Progenitor cell of endocrine pancreas (in vitro differentiated cells): Measurements from ENCODE around the gene IL1B. TPM values are rescaled to one million over a fixed set of nuclear protein-coding genes. Genes with fewer than 3 reads are reported as not detected.

Experiments used
- DNase-seq: peaks from one replicate; pipeline ENCODE4 v3.0.0; 2021; ENCODE audit warnings: low spot score; ENCODE audit not compliant: unreplicated experiment
- H3K27ac Mint-ChIP-seq: 2 replicates; pipeline ENCODE4 v1.8.0; 2021; ENCODE audit warnings: mild to moderate bottlenecking, moderate library complexity, mixed read lengths
- H3K27me3 Mint-ChIP-seq: 2 replicates; pipeline ENCODE4 v1.8.0; 2021; ENCODE audit warnings: mixed read lengths
- H3K36me3 Mint-ChIP-seq: 2 replicates; pipeline ENCODE4 v1.8.0; 2022; ENCODE audit warnings: mixed read lengths; ENCODE audit not compliant: insufficient read depth
- H3K4me1 Mint-ChIP-seq: 2 replicates; pipeline ENCODE4 v1.8.0; 2021; ENCODE audit warnings: low read depth, mixed read lengths
- H3K4me3 Mint-ChIP-seq: 2 replicates; pipeline ENCODE4 v1.8.0; 2021; ENCODE audit warnings: low read depth, mild to moderate bottlenecking, moderate library complexity, mixed read lengths
- H3K9me3 Mint-ChIP-seq: 2 replicates; pipeline ENCODE4 v1.8.0; 2021; ENCODE audit warnings: low read depth, mixed read lengths
- total RNA-seq: library from RNA; stranded (reverse); gene quantifications from 2 replicates; pipeline ENCODE4 v1.2.1, GENCODE V29; 2021
- TF ChIP-seq, protein P1 (sequence below): fragments of 200-600 bp; sonication (generic); IDR thresholded peaks from one replicate; pipeline ENCODE4 v1.5.0; 2021; ENCODE audit warnings: antibody characterized with exemption, mild to moderate bottlenecking; ENCODE audit not compliant: unreplicated experiment

The IL1B gene
- total RNA-seq, 1 donor from 2014 or later: not detected

DNA sequence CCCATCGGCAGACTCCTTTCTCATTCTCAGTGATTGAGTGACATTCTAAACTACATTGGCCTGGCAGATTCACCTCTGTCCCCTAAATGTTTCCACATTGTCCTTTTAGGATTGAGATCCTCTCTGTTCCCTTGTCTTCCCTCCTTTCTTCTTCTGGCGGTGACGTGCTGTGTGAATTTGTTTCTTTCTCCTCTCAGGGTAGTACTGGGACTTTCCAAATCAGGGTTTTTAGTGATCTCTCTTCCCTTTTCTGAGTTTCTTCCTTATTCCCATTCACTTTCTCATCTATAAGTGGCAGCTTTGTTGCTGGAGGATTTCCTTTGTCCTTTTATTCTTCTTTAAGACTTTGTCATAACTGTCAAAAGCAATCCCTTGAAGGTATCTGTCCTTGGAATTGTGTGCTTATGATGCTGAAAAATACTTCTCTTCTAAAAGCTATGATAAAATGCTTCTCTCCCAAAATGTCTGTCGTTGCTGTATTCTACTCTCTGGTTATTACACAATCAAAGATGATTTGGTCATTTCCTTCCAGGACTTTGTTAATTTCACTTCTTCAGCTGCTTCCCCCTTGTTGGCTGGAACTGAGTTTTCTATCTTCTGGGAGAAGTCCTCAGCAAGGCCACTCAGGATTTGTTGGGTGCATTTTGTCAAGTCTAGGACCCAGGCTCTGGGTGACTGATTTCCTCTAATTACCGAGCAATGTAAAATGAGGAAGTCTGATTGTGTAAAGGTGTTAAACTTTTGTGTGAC lies 4.9 kb upstream of the IL1B start:
- TF ChIP-seq, protein P1, sequence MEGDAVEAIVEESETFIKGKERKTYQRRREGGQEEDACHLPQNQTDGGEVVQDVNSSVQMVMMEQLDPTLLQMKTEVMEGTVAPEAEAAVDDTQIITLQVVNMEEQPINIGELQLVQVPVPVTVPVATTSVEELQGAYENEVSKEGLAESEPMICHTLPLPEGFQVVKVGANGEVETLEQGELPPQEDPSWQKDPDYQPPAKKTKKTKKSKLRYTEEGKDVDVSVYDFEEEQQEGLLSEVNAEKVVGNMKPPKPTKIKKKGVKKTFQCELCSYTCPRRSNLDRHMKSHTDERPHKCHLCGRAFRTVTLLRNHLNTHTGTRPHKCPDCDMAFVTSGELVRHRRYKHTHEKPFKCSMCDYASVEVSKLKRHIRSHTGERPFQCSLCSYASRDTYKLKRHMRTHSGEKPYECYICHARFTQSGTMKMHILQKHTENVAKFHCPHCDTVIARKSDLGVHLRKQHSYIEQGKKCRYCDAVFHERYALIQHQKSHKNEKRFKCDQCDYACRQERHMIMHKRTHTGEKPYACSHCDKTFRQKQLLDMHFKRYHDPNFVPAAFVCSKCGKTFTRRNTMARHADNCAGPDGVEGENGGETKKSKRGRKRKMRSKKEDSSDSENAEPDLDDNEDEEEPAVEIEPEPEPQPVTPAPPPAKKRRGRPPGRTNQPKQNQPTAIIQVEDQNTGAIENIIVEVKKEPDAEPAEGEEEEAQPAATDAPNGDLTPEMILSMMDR: no peak
- no peaks in the 10 kb centered on the region for H3K4me1 Mint-ChIP-seq
- H3K27me3 Mint-ChIP-seq: peaks cover 60% of the 10 kb centered on the region

DNA sequence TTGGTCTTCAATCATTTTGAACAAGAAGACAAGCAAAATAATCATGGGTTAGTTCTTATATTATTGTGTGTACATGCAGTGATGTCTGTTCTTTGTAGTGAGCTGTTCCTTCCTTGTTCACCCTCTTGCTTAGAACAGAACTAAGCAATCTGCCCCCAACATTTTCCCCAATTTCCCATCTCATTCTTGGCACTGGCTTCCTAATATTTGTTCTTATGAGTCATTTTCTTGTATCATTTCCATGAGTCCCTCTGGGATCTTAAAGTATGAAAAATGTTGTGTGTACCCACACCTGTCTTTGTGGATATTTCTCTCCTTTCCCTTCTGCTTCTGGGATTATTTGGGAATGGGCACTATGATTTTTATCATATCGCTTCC lies 3.5 kb upstream of the IL1B start:
- Mint-ChIP-seq H3K9me3 (no peaks in the 10 kb centered on the region), H3K27ac (no peak overlapping the region), H3K4me1 (no peaks in the 10 kb centered on the region), H3K4me3 (no peak overlapping the region), H3K36me3 (no peaks in the 10 kb centered on the region), H3K27me3 (peaks cover 70% of the 10 kb centered on the region)
- TF ChIP-seq, protein P1: no peak
- no peak for DNase-seq

More for the DNA sequence above, 4.9 kb upstream of the IL1B start:
- no peaks in the 10 kb centered on the region for H3K9me3 Mint-ChIP-seq
- H3K36me3 Mint-ChIP-seq: no peaks in the 10 kb centered on the region
- no peak overlapping the region for H3K4me3 Mint-ChIP-seq
- no peak overlapping the region for H3K27ac Mint-ChIP-seq
- no peak for DNase-seq

DNA sequence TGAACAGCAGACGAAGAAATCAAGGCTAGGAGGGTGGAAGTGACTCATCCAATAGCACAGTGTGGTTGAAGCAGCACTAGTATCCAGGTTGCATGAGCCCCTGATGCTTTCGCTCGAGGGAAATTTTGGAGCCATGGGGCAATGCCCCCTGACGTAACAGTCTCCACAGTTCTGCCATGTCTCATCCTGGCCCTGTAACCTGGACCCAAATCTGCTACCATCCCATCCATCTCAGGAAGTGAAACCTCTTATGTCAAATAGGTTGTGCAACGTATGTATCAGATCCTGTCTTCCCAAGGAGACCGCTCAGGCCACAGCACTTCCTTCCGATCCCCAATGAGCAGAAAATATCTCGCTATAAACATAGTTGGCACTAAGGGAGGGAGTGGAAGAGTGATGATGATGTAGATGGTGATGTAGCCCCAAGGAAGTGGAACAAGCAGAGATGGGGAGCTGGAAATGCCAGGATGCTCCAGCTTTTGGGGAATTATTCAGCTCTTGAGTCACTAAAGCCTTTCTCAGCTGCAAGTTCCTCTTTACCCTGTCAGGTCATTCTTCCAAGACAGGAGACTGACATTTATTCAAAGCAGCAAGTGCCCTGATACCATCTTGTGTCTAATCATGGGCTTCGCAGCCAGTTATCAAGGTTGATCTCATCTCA lies 3.0 kb upstream of the IL1B start:
- Mint-ChIP-seq H3K9me3 (no peaks in the 10 kb centered on the region), H3K27me3 (peaks cover 72% of the 10 kb centered on the region), H3K27ac (no peak overlapping the region), H3K4me3 (no peak overlapping the region), H3K4me1 (no peaks in the 10 kb centered on the region), H3K36me3 (no peaks in the 10 kb centered on the region)
- no peak for DNase-seq
- TF ChIP-seq, protein P1: no peak

DNA sequence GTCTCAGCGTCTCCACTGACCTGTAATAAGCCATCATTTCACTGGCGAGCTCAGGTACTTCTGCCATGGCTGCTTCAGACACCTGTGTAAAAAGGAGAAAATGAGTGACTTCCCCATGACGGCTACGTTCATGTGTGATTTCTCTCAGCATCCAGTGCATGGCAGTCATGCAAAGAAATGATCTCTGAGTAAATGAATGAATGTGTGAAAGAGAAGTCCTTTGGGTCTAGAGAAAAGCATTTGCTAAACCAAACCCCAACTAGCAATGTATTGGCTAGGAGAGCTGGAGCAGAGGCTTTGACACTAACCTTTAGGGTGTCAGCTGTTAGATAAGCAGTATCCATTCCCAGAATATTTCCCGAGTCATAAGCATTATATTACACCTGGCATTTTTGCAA lies 417 bp downstream of the IL1B start:
- H3K27me3 Mint-ChIP-seq: peaks cover 75% of the 10 kb centered on the region
- no peak for DNase-seq
- H3K9me3 Mint-ChIP-seq: no peaks in the 10 kb centered on the region
- no peaks in the 10 kb centered on the region for H3K4me1 Mint-ChIP-seq
- no peak overlapping the region for H3K4me3 Mint-ChIP-seq
- no peak overlapping the region for H3K27ac Mint-ChIP-seq
- no peaks in the 10 kb centered on the region for H3K36me3 Mint-ChIP-seq
- TF ChIP-seq, protein P1: no peak

DNA sequence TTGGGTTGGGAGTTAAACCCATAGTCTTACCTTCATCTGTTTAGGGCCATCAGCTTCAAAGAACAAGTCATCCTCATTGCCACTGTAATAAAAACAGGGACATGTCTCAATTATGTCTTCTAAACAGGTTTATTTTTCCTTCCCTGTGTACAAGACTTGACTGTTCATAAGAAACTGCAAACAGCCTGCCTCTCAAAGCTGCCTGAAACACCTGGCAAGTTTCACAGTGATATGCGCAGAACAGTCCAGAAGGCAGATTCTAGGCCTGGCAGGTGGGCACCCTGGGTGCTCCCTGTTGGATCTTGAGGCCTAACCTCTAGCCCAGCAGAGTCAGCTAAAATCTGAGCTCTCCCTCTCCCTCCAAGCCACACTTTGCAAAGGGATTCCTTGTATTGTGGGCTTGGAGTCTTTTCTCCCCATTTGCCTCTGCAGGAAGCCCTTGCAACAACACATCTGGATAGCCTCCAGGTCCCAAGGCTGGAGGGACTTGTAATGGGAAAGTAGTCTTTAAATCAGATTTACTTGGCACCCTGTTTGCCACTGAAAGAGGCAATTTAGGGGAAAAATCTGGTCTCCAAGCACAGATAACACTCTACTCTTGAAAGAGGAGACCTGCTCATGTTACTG lies 930 bp downstream of the IL1B start:
- no peak for DNase-seq
- Mint-ChIP-seq H3K4me3 (no peak overlapping the region), H3K27me3 (peaks cover 75% of the 10 kb centered on the region), H3K4me1 (no peaks in the 10 kb centered on the region), H3K27ac (no peak overlapping the region), H3K36me3 (no peaks in the 10 kb centered on the region), H3K9me3 (no peaks in the 10 kb centered on the region)
- TF ChIP-seq, protein P1: no peak
